GM10847 (cell line): Measurements from ENCODE around the gene ST3GAL4.

Source experiments
- POLR2A ChIP-seq: IDR thresholded peaks from 2 replicates; pipeline ENCODE4 v1.6.1; 2011; ENCODE audit not compliant: insufficient read length; ENCODE audit errors: extremely low read depth

ST3GAL4 gene

DNA sequence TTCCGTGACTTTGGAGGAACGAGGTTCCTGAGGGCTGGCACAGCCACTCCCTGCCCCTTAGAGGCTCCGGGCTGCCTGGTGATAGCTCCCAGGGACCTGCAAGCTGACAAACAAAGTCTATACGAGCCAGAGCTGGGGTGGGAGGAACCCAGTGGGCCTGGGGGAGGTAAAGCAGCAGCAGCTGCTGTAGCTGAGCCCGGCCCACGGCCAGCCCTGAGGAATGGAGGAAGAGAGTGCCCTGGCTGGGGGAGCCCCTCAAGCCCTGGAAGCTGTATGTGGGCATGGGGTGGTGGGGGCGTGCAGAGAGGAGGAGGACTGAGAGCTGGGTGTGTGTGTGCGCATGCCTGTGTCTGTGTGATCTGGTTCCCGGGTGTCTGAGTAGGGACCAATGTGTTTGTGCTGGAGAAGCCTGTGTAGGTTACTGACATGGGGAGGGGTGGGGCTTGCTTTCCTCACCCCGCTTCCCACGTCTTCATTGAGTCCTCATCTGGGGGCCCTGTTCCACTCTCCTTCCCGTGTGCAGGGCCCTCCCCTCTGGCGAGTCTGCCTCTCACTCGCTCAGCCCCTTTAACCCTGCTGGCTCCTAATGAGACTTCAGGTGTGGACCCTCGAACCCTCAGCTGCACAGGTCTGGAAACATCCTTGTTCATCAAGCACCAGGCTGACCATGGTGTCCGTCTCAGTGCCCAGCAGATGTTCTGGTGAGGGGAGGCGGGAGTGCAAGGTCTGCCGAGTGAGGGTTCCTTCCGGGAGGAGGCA lies 10.8 kb downstream of the ST3GAL4 start:
- no peak for TF ChIP-seq POLR2A

DNA sequence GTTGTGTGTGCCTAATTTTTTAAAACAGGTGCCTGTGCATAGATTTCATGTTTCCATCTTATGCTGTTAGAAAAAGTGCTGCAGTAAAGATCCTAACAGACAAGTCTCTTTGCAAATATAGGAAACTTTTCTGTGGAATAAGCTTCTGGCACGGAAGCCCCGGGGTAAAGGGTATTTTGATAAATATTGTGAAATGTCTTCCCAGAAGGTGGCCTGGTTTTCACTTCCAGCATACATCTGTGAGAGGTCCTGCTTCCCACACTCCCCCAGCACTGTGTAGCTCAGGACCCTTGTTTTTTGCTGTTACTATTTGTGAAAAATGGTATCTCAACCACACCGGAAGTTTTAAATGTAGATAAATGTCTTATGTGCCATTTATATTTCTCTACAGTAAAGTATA lies 14.5 kb downstream of the ST3GAL4 start:
- no peak for TF ChIP-seq POLR2A

DNA sequence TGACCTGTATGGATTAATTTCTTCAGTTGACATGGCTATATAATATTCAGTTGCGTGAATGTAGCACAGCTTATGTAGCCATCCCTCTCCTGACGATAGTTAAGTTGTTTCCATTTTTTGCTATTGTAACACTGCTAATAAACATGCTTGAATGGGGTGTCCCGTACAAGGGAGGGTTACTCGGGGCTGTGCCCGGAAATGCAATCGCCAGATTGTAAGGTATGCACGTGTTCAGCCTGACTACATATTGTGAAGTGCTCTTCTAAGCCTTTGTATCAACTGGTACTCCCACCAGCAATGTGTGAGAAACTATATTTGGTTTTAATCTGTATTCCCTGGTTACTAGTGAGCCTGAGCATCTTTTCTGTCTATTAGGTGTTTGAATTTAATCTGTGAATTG lies 16.1 kb downstream of the ST3GAL4 start:
- TF ChIP-seq POLR2A: no peak

DNA sequence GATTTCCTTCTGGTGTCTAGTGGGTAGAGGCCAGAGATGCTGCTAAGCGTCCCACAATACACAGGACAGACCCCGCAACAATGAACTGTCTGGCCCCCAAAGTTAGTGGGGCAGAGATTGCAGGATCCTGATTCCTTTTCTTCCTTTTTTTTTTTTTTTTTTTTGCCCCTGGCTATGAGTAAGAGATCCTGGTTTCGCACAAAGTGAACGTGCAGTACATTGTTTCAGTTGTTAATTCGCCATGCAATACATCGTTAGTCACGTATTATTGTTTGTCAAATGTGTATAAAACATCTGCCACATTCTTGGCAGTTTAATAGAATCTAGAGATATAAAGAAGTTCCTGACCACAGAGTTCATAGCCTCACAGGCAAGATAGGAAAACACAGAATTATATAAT lies 20.2 kb downstream of the ST3GAL4 start:
- no peak for TF ChIP-seq POLR2A

DNA sequence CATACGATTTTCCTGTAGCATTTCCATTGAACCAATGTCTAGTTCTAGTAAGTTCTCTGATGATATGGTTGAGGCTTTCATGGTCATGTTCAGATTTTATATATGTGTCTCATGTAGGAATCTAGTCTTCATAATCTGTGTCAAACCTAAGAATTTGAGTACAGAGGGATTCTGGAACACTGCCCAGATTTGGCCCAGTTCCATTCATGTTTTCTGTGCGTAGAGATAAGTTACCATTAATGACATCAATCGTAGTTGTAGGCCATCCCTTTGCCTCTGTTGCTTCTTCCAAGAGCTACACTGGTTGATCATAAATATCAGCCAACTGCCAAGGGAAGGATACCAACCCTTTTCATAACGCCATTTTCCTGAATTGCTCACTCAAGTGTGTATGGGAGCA lies 23.3 kb downstream of the ST3GAL4 start:
- TF ChIP-seq POLR2A: no peak

DNA sequence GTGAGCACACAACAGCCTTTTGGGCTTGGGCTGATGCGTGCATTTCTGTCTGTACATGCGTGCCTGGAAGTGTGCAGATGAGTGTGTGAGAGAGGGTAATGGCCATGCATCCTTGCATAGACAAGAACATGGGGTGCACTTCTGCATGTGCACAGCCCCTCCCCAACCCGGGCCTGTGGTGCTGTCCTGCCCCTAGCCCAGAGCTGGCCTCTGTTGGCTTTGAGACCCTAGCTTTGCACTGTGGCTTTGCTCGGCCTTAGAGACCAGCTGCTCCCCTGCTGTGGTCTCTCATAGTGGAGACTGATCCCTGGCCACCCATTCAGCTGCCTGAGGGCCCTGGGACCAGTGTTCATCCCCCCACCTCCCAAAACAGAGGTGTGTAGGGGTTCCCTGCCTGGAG lies 25.4 kb downstream of the ST3GAL4 start:
- no peak for TF ChIP-seq POLR2A

DNA sequence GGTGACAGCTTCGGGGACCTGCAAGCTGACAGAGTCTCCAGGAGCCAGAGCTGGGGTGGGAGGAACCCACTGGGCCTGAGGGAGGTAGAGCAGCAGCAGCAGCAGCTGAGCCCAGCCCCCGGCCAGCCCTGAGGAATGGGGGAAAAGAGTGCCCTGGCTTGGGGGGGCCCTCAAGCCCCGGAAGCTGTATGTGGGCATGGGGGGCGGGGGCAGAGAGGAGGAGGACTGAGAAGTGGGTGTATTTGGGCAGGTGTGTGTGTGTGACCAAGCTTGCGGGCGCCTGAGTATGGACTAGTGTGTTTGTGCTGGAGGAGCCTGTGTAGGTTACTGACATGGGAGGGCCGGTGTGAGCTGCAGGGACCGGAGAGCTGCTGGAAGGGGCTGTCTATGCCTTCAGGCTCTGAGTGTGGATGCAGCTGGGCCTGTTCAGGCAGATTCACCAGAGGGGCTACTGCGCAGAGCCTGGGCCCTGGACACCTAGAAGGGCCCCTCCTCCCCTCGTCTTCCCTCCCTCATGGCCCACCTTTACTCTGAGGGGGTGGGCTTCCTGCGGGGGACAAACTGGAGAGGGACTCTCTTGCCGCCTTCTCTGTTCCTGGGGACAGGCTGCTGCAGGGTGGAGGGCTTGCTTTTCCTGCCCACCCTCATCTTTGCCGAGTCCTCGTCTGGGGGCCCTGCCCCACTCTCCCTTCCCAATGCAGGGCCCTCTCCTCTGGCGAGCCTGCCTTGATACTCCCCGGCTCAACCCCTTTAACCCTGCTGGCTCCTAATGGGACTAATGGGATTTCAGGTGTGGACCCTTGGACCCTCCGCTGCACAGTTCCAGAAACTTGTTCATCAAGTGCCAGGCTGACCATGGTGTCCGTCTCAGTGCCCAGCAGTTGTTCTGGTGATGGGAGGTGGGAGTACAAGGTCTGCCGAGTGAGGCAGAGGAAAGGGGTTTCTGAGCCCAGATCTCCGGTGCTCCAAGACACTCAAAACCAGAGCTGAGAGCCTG lies 28.2 kb downstream of the ST3GAL4 start:
- TF ChIP-seq POLR2A: no peak

DNA sequence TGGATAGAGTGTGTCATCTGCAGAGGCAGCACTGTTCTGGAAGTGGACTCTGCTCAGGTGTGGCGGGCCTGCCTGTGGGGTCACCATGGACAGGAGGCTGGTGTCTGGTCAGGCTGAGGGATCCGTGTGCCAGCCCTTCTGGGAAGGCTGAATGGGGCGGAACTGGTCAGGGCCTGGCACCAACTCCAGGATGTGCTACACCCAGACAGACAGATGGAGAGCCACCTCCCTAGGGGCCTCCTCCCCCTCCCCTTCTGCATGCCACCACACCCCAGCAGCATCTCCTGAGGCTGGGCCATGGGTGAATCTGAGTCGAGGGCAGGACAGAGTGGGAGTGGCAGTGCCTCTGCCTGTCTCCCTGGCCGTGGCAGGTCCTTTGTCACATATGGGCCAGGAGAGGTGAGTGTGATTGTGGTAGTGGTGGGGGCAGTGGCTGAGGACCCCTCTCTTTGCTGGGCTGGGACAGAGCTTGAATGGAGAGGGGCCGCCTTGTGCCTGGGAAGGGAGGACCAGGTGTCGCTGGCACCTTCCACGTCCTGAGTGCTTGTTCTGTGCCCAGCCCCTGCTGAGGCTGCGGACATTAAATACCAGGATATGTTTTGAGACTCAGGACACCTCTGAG lies 29.1 kb downstream of the ST3GAL4 start:
- no peak for TF ChIP-seq POLR2A

DNA sequence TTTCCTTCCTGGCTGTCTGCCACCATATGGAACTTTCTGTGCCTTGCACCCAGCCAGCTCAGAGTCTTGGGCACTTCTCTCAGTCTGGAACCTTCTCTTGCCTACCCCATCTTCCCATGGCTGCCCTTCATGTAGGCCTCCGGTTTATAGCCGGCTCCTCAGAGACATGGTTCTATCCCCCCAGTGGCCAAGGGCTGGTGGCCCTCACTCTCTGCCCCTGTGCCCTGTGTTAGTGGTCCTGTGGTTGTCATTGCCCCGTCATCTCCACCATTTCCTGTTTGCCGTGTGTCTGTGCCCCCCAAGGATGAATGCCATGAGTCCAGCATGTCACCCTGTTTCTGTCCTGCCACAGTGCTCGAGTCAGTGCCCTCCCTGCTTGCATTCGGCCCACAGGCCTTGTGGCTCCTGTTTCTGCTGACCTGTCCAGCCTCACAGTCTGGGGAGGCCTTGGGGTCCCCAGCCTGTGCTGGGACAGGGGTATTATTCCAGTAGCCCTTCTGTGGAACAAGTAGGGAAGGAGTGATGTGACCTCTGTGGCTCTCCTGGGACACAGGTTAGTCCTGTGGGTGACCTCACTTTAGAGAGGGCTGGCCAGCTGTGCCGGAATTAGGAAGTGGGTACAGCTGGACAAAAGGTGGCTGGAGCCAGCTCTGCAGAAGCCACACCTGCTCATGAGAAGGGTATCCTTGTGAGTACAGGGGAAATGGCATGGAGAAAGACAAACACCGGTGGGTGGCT lies 30.7 kb downstream of the ST3GAL4 start:
- no peak for TF ChIP-seq POLR2A

DNA sequence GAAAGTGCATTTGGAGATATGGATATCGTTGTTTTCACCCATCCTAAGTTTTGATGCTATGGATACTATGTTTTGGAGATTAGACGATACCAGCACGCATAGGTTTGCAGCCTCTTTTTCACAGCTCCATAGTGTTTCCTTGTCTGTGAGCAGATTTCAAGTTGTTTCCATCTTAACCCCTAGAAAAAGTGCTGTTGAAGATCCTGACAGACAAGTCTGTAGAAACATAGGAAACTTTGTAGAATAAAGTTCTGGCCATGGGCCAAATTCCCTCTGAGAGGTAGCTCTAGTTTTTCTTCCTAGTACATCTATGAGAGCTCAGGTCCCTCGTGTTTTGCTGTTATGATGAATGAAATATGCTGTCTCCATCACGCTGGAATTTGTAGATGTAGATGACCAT lies 32.4 kb downstream of the ST3GAL4 start:
- TF ChIP-seq POLR2A: no peak

DNA sequence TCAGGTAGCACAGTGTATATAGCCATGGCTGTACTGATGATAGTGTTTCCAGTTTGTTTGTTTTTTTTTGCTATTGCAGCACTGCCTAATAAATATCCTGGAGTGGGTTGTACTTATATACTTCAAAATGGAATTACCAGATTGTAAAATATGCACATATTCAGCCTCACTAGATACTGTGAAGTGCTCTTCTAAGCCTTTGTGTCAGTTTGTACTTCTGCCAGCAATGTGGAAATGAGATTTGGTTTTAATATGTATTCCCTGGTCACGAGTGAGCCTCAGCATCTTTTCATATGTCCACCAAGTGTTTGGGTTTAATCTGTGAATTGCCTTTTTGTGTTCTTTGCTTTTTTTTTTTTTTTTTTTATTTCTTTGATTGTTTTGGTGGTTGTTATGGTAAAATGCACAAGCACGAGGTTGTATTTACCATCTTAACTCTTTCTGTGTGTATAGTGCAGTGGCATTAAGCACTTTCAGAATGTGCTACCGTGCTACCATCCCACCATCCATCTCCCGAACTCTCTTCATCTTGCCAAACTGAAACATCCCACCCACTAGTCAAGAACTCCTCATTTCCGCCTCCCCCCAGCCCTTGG lies 34.9 kb downstream of the ST3GAL4 start:
- TF ChIP-seq POLR2A: no peak

DNA sequence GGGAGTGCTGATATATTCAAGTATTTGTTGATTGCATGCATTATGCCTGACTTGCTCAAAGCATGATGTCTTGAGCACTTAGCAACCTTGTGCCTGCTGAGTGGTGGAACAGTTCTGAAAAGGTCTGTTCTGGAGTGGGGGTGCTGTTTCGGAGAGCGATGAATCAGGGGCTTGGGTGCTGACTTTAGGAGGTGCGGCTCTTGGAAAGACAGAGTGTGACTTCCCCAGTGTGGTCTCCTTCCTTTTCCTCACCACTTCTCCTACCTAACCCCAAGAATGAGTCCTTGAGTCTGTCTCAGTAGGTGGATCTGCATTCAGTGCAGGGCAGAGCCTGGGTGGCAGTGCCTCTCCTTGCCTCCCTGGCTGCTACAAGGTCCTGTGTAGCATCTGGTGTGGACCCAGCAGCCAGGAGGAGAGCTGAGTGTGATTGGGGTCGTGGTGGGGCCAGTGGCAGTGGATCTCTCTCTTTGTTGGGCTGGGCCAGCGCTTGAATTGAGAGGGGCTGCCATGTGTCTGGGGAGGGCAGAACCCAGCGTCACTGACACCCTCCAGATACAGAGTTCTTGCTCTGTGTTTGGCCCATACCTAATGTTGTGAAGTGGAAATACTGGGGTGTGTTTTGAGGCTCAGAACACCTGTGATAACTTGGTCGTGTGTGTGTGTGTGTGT lies 35.9 kb downstream of the ST3GAL4 start:
- no peak for TF ChIP-seq POLR2A

DNA sequence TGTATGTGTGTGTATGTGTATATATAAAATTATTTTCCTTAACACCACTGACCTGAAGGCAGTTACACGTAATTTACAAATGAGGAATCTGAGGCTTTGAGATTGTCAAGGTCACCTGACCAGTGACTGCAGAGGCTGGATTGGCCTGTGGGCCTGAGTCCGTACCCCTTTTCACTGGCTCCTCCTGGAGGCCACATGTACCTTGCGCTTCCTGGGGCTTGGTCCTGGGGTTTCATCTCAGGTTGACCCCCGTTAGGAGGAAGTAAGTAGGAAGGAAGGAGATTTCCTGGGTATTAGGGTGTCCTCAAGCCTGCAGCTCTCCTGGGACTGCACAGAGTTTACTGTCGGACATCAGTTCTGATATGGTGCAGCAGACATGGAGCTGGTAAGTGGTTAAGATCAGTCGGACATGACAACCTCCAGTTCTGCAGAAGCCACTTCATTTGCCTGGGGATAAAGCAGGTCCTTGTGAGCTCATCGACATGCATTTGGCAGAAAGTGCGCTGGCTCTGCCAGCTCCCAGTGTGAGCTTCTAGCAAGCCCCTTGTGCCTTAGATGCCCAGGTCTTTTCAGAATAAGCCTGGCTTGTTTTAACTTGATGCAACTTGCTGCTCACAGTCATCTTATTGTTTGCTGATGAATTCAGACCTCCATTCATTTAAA lies 36.6 kb downstream of the ST3GAL4 start:
- TF ChIP-seq POLR2A: no peak

DNA sequence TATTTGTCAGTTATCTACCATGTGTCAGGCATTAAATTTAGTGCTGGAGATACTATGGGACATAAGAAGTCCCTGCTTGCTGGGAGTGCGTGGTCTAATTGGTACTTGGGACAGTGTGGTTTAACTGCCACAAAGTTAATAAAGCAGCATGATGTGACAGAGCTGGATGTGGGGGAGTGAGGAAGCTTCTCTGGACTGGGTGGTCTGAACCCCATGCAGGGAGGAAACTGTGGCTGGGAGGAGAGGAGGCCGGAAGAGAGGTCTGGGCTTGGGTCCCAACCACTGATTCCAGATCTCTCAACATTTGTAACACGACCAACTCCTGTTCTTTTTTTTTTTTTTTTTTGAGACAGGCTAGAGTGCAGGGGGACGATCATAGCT lies 37.1 kb downstream of the ST3GAL4 start:
- TF ChIP-seq POLR2A: no peak
